ENCODE results near the gene NDUFAF4.

- TF ChIP-seq REST (IDR thresholded peaks at IDR 0.05; ENCODE audit: insufficient read depth in 1 of 2, low read depth in 2 of 2, low read length in 2 of 2) (no peak), FOXP2 (optimal IDR thresholded peaks at IDR 0.05; ENCODE audit: borderline replicate concordance, extremely low read depth, extremely low read length, insufficient read depth) (no peak), SIN3A (IDR thresholded peaks at IDR 0.05; ENCODE audit: borderline replicate concordance, insufficient read depth, low read length) (no peak), TAF1 (IDR thresholded peaks at IDR 0.05; ENCODE audit: borderline replicate concordance, insufficient read depth, low read length) (no peak), POLR2AphosphoS5 (IDR thresholded peaks at IDR 0.05; ENCODE audit: low read depth, low read length) (no peak)
Measured at GRCh38 chr6:96851858-96852257, 45.8 kb downstream of the NDUFAF4 start.
